T-cell (primary cell): Measurements from ENCODE around the gene HOXA1. TPM values are rescaled to one million over a fixed set of nuclear protein-coding genes. Genes with fewer than 3 reads are reported as not detected.

ENCODE experiments used
- ATAC-seq, 4 experiments: fragments of 200-7000 bp in 3 of 4; fragments of 150-1000 bp in 1 of 4; cut with Tn5 transposase; replicated peaks in 1 of 4; 1 replicate in 3 of 4; 2 replicates in 1 of 4; pipeline ENCODE4 v1.10.0; 2021; ENCODE audit warnings: moderate library complexity in 3 of 4, mild to moderate bottlenecking in 2 of 4, moderate number of reproducible peaks in 1 of 4
- CTCF ChIA-PET, 2 donors: fragments of 300-600 bp; sonication (Branson Sonifier 250); formaldehyde crosslinking; loops; one replicate each; lab custom pipeline; 2022; ENCODE audit warnings: antibody characterized with exemption in 2 of 2; lab: Charles Lee
- POLR2A ChIA-PET, 2 donors: fragments of 300-600 bp; sonication (Branson Sonifier 250); formaldehyde crosslinking; loops; one replicate each; lab custom pipeline; 2022; ENCODE audit warnings: antibody characterized with exemption in 2 of 2; lab: Charles Lee
- DNase-seq, 35 experiments: peaks; one replicate each; pipeline versions ENCODE4 v3.0.0 to v3.0.0-alpha.2; 2013 to 2023
- H3K27ac ChIP-seq: one replicate; pipeline ENCODE4 v1.5.1; 2013; ENCODE audit warnings: low read length
- H3K27me3 ChIP-seq, 2 experiments: replicated peaks in 1 of 2; 1 replicate in 1 of 2; 2 replicates in 1 of 2; pipeline versions ENCODE4 v1.6.1 to v1.7.0; 2013; ENCODE audit warnings: low read length in 1 of 2, mixed read lengths in 1 of 2; ENCODE audit not compliant: control insufficient read depth in 2 of 2, insufficient read depth in 2 of 2; ENCODE audit errors: extremely low read depth in 1 of 2
- H3K36me3 ChIP-seq, 2 donors: 1 replicate in 1 of 2; 2 replicates in 1 of 2; pipeline versions ENCODE4 v1.6.1 to v1.7.0; 2013; ENCODE audit warnings: low read length in 1 of 2; ENCODE audit not compliant: control insufficient read depth in 2 of 2, insufficient read depth in 1 of 2; ENCODE audit errors: extremely low read depth in 1 of 2
- H3K4me1 ChIP-seq, 2 experiments: 1 replicate in 1 of 2; 2 replicates in 1 of 2; pipeline versions ENCODE4 v1.6.1 to v1.7.0; 2013; ENCODE audit warnings: low read length in 2 of 2, mixed read lengths in 1 of 2; ENCODE audit not compliant: insufficient read depth in 2 of 2, control insufficient read depth in 1 of 2; ENCODE audit errors: extremely low read depth in 1 of 2
- H3K4me3 ChIP-seq, 2 donors: 1 replicate in 1 of 2; 2 replicates in 1 of 2; pipeline versions ENCODE4 v1.5.1 to v1.7.0; 2013; ENCODE audit warnings: mild to moderate bottlenecking in 2 of 2, low read length in 1 of 2, moderate library complexity in 1 of 2; ENCODE audit not compliant: control insufficient read depth in 1 of 2; ENCODE audit errors: extremely low read depth in 1 of 2
- H3K9me3 ChIP-seq: 2 replicates; pipeline ENCODE4 v1.7.0; 2013
- H3K27ac Mint-ChIP-seq, 2 donors: one replicate each; pipeline ENCODE4 v1.8.0; 2020 to 2021; ENCODE audit warnings: mild to moderate bottlenecking in 2 of 2, mixed read lengths in 2 of 2
- H3K27me3 Mint-ChIP-seq, 2 donors: one replicate each; pipeline ENCODE4 v1.8.0; 2021 to 2022; ENCODE audit warnings: mixed read lengths in 2 of 2
- H3K36me3 Mint-ChIP-seq: one replicate; pipeline ENCODE4 v1.8.0; 2021; ENCODE audit warnings: mixed read lengths
- H3K4me1 Mint-ChIP-seq, 3 donors: one replicate each; pipeline ENCODE4 v1.8.0; 2020 to 2022; ENCODE audit warnings: mixed read lengths in 3 of 3, mild to moderate bottlenecking in 1 of 3
- H3K4me3 Mint-ChIP-seq, 3 donors: one replicate each; pipeline ENCODE4 v1.8.0; 2020 to 2022; ENCODE audit warnings: mild to moderate bottlenecking in 3 of 3, mixed read lengths in 3 of 3, moderate library complexity in 3 of 3
- H3K9me3 Mint-ChIP-seq, 3 donors: one replicate each; pipeline ENCODE4 v1.8.0; 2020 to 2022; ENCODE audit warnings: mixed read lengths in 3 of 3
- WGBS: methylation state at CpG from one replicate; pipeline ENCODE4 v1.1.5; 2013; ENCODE audit warnings: missing lambda C conversion rate; ENCODE audit not compliant: insufficient coverage; 5-methylcytosine and 5-hydroxymethylcytosine counted together
- total RNA-seq, 35 experiments: library from RNA in 6 of 35; stranded (reverse) in 6 of 35; fragments of 120-200 nt in 1 of 35; gene quantifications; one replicate each; pipeline versions ENCODE4 v1.2.1 to v1.2.4 and lab custom pipeline; 2013 to 2026

HOXA1 gene
- total RNA-seq, 5 donors from 2014 or later (not counting 1 experiment from before 2014, with no cell fraction given): 0.28 to 0.66 (median 0.54) TPM

GRCh38 chr7:27106181-27106900, 10.5 kb upstream of the HOXA1 start:
- Mint-ChIP-seq H3K9me3 (no peaks in the 10 kb centered on the region), H3K27me3 (peaks cover 35 to 49% of the 10 kb centered on the region in 2 donors), H3K4me3 (no peak overlapping the region), H3K4me1 (peaks cover 17 to 20% (median 18%) of the 10 kb centered on the region in 3 donors), H3K36me3 (peaks cover 3% of the 10 kb centered on the region), H3K27ac (no peak overlapping the region)
- ATAC-seq: no peak
- Histone ChIP-seq H3K27ac (no peak overlapping the region), H3K27me3 (peaks cover 5 to 44% of the 10 kb centered on the region in 2 experiments), H3K36me3 (no peaks in the 10 kb centered on the region), H3K4me1 (peaks cover 0 to 11% of the 10 kb centered on the region in 2 experiments), H3K9me3 (no peaks in the 10 kb centered on the region), H3K4me3 (no peak overlapping the region)
- CTCF ChIA-PET: no interaction called here
- DNase-seq: no peak
- 93% methylated on average over 43 of the region's 44 CpGs for WGBS
- POLR2A ChIA-PET: no interaction called here

DNA sequence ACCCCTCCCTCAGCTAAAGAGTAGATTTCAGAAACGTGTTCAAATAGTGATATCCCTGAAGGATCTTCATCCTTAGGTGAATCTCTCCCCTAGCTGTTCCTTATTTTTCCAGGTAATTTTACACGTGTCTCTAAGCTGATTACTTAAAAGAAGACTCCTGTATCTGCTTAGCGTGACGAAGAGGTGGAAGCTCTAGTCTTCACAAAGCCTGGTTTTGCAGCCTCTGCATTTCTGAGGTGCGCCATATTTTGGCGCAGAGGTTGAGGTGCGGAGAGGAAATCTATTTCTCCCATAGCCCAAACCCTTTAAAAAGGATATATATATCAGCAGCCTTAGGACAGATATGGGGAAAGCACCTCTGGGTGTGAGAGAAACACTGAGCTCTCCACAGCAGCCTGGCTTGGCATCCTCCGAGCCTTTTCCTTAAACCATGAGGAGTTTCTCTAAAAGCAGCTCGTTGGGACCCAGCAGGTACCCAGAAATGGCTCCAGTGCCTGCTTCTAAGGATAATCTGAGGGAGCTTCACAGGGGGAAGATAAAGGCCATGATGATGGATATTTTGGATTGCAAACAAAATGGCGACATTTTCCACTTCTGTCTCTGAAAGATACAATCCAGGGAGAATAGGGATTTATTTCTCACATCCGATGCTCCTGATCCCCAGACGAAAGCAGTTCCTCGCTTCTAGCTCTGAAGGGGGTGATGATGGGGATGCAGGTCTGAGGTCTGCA, 9.7 kb upstream of the HOXA1 start:
- DNase-seq: no peak
- H3K36me3 ChIP-seq: no peaks in the 10 kb centered on the region
- H3K27me3 ChIP-seq: peaks cover 5 to 51% of the 10 kb centered on the region in 2 experiments
- H3K9me3 Mint-ChIP-seq: no peaks in the 10 kb centered on the region
- H3K4me1 ChIP-seq: peaks cover 0 to 11% of the 10 kb centered on the region in 2 experiments
- H3K9me3 ChIP-seq: no peaks in the 10 kb centered on the region
- WGBS: 67% methylated on average over 5 of the region's 13 CpGs
- H3K4me3 ChIP-seq: no peak overlapping the region
- peaks cover 7% of the 10 kb centered on the region for H3K36me3 Mint-ChIP-seq
- no peak overlapping the region for H3K4me3 Mint-ChIP-seq
- H3K27ac ChIP-seq: no peak overlapping the region
- no peak overlapping the region for H3K27ac Mint-ChIP-seq
- ChIA-PET POLR2A (no interaction called here), CTCF (no interaction called here)
- H3K4me1 Mint-ChIP-seq: peaks cover 17 to 20% (median 18%) of the 10 kb centered on the region in 3 donors
- H3K27me3 Mint-ChIP-seq: peaks cover 39 to 58% of the 10 kb centered on the region in 2 donors
- no peak for ATAC-seq

DNA sequence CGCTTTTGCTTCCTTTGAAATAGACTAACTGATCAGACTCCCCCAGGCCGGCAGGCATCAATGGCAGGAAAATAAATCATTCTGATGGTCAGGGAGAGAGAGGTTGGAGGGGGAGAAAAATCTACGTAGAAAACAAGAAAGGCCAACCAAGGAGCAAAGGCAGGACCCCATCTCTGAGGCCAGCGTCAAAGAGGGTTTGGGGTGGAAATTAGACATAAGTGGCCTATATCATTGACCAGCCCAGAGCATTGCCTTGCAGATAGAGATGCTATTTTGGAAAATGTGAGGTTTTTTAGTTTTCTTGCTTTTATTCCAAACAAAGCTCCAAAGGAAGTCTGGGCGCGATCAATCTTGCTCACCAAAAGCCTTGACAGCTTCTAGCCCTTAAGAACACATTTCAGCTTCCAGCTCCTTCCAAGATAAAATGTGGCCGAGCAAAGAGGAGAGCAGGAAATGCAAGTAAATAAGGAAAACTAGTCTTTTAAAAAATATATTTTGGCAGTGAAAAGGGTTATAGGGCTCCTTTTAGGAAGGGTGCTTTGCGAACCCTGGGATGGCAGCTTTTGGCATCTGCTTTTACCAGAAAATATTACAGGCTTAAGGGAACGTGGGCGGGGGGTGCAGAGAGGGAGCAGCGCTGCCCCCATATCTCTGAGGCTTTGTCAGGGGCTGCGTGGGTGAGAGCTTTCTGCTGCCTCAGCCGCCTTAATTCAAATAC, 8.7 kb upstream of the HOXA1 start:
- Mint-ChIP-seq H3K36me3 (peaks cover 15% of the 10 kb centered on the region), H3K4me3 (no peak overlapping the region), H3K9me3 (no peaks in the 10 kb centered on the region), H3K27ac (peak overlapping the region in 1 of 2 donors; percentile 55), H3K4me1 (peaks cover 17 to 20% (median 18%) of the 10 kb centered on the region in 3 donors), H3K27me3 (peaks cover 43 to 67% of the 10 kb centered on the region in 2 donors)
- peaks cover 0 to 11% of the 10 kb centered on the region in 2 experiments for H3K4me1 ChIP-seq
- no peak overlapping the region for H3K4me3 ChIP-seq
- H3K9me3 ChIP-seq: no peaks in the 10 kb centered on the region
- ChIA-PET POLR2A (no interaction called here), CTCF (no interaction called here)
- ATAC-seq (no peak), DNase-seq (no peak)
- H3K27ac ChIP-seq: no peak overlapping the region
- peaks cover 5 to 51% of the 10 kb centered on the region in 2 experiments for H3K27me3 ChIP-seq
- WGBS: 83% methylated on average over 2 of the region's 13 CpGs
- H3K36me3 ChIP-seq: no peaks in the 10 kb centered on the region

- Histone ChIP-seq H3K36me3 (no peaks in the 10 kb centered on the region), H3K9me3 (no peaks in the 10 kb centered on the region), H3K27ac (no peak overlapping the region), H3K4me1 (peaks cover 0 to 16% of the 10 kb centered on the region in 2 experiments), H3K27me3 (peaks cover 5 to 56% of the 10 kb centered on the region in 2 experiments), H3K4me3 (no peak overlapping the region)
- Mint-ChIP-seq H3K9me3 (no peaks in the 10 kb centered on the region), H3K4me3 (peak overlapping the region in 1 of 3 donors; percentile 6), H3K4me1 (peaks cover 22 to 25% (median 23%) of the 10 kb centered on the region in 3 donors), H3K36me3 (peaks cover 22% of the 10 kb centered on the region), H3K27ac (peak overlapping the region in 1 of 2 donors; percentile 55), H3K27me3 (peaks cover 51 to 75% of the 10 kb centered on the region in 2 donors)
- WGBS: 55% methylated on average over 23 of the region's 35 CpGs
- DNase-seq (no peak), ATAC-seq (no peak)
- ChIA-PET POLR2A (no interaction called here), CTCF (no interaction called here)
Measured at GRCh38 chr7:27103489-27104226, 7.9 kb upstream of the HOXA1 start.

DNA sequence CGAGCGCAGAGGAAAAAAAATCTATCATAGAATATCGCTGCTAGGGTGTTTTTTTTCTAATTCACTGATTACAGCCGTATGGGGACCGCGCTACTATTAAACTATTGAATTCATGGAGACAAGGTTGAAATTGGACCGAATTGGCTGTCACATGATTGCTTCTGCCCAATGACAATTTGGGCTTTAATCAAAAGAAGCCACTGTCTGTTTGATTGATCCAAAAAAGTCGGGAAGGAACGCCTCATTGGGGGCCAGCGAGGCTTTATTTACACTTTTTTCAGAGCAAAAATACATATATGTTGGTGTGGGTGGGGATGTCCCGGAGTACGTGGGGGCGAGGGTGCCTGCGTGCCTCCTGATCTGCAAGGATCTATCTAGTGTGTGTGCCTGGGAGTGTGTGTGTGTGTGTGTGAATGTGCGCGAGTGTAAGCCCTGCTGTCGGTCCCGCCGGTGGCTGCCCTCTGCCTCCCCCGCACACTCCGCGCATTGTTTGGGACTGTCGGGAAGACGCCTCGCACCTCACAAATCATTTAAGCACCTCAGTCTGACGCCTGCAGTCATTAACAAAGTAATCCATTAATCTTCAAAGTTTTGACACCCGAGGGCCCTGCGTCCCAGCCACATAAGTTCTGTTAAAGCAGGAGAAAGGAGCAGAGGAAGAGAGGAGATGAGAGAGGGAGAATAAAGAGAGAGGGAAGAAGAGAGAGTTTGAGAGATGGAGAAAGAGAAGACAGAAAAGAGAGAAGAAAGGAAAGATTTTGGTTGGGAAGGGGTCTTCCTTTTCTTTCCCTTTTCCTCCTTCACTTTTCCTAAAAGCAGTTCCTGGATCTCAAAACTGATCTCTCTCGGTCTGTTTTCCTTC, 7.0 kb upstream of the HOXA1 start, which contains the start of gene HOXA2:
Gene HOXA2 (minus strand): TSS at position 103 of the 862 bp plus-strand sequence. CDS start 183 bp downstream, outside the sequence.
- no peak within 1 kb of the TSS for H3K4me3 ChIP-seq
- DNase-seq (no peak), ATAC-seq (peak in 1 of 4 experiments; percentile 20)
- H3K4me3 Mint-ChIP-seq: peak within 1 kb of the TSS in 1 of 3 donors; percentile 67
- ChIA-PET POLR2A (no interaction called here), CTCF (no interaction called here)
- peaks cover 53 to 82% of the 10 kb centered on the region in 2 donors for H3K27me3 Mint-ChIP-seq
- peak within 1 kb of the TSS in 1 of 2 donors; percentile 19 for H3K27ac Mint-ChIP-seq
- 22% methylated on average over 8 of the region's 29 CpGs for WGBS
- no peaks in the 10 kb centered on the region for H3K36me3 ChIP-seq
- no peaks in the 10 kb centered on the region for H3K9me3 Mint-ChIP-seq
- H3K4me1 ChIP-seq: peaks cover 0 to 24% of the 10 kb centered on the region in 2 experiments
- H3K4me1 Mint-ChIP-seq: peaks cover 27 to 31% (median 30%) of the 10 kb centered on the region in 3 donors
- H3K27me3 ChIP-seq: peaks cover 5 to 64% of the 10 kb centered on the region in 2 experiments
- peaks cover 22% of the 10 kb centered on the region for H3K36me3 Mint-ChIP-seq
- H3K9me3 ChIP-seq: no peaks in the 10 kb centered on the region
- no peak within 1 kb of the TSS for H3K27ac ChIP-seq
